ENCODE measurements around the gene CUBN.

Gene CUBN

DNA sequence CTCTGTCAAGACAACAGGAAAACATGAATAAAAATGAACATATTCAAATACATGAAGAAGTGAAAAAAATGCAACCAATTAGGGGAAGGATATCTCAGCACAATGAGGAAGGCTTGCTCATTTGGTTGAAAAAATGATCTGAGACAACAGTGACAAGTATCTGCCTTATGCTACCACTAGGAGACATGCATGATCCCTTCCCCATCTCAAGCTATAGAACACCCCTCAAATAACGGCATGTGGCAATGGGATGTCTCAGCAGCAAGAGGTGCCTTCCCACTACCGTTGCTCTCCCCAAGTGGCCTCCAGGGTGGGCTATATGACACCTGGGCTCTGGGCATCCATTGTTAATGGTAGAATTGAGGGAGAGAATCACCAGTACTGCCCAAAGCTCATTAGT lies 214.3 kb downstream of the CUBN start:
- H3K9me3 ChIP-seq (ENCODE audit: control insufficient read depth, insufficient read depth, low read depth, low read length) = no peaks in the 10 kb centered on the region
- TF ChIP-seq, protein P1, sequence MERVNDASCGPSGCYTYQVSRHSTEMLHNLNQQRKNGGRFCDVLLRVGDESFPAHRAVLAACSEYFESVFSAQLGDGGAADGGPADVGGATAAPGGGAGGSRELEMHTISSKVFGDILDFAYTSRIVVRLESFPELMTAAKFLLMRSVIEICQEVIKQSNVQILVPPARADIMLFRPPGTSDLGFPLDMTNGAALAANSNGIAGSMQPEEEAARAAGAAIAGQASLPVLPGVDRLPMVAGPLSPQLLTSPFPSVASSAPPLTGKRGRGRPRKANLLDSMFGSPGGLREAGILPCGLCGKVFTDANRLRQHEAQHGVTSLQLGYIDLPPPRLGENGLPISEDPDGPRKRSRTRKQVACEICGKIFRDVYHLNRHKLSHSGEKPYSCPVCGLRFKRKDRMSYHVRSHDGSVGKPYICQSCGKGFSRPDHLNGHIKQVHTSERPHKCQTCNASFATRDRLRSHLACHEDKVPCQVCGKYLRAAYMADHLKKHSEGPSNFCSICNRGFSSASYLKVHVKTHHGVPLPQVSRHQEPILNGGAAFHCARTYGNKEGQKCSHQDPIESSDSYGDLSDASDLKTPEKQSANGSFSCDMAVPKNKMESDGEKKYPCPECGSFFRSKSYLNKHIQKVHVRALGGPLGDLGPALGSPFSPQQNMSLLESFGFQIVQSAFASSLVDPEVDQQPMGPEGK (tag by site-specific recombination; IDR thresholded peaks at IDR 0.05) = no peak
- TF ChIP-seq ZNF266 (tag by site-specific recombination; IDR thresholded peaks at IDR 0.05; ENCODE audit: low read depth) = no peak
- no peak for TF ChIP-seq ZNF501 (tag by site-specific recombination; IDR thresholded peaks at IDR 0.05)
- no peak for TF ChIP-seq REPIN1 (tag by site-specific recombination; IDR thresholded peaks at IDR 0.05; ENCODE audit: low read depth)
- no peak for TF ChIP-seq IKZF3 (tag by site-specific recombination; IDR thresholded peaks at IDR 0.05)
- TF ChIP-seq ZBTB20 (tag by site-specific recombination; IDR thresholded peaks at IDR 0.05) = no peak
- TF ChIP-seq PRDM1 (tag by site-specific recombination; IDR thresholded peaks at IDR 0.05) = no peak
- TF ChIP-seq, protein P2, sequence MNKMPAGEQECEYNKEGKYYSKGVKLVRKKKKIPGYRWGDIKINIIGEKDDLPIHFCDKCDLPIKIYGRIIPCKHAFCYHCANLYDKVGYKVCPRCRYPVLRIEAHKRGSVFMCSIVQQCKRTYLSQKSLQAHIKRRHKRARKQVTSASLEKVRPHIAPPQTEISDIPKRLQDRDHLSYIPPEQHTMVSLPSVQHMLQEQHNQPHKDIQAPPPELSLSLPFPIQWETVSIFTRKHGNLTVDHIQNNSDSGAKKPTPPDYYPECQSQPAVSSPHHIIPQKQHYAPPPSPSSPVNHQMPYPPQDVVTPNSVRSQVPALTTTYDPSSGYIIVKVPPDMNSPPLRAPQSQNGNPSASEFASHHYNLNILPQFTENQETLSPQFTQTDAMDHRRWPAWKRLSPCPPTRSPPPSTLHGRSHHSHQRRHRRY (tag by site-specific recombination; IDR thresholded peaks at IDR 0.05) = no peak
- TF ChIP-seq HOXC10 (CRISPR knock-in tag; IDR thresholded peaks at IDR 0.05) = no peak
- TF ChIP-seq HOXA7 (CRISPR knock-in tag; IDR thresholded peaks at IDR 0.05; ENCODE audit: borderline replicate concordance) = no peak
- TF ChIP-seq ZNF19 (tag by site-specific recombination; IDR thresholded peaks at IDR 0.05; ENCODE audit: low read depth) = no peak
- no peak for TF ChIP-seq ZNF175 (tag by site-specific recombination; IDR thresholded peaks at IDR 0.05)
- no peak for TF ChIP-seq ZNF404 (tag by site-specific recombination; IDR thresholded peaks at IDR 0.05)
- ChIA-PET POLR2A (interaction anchor here (0.6 kb wide), 1 partner anchor 54 kb away, joined by 4 read pairs; no protein-coding TSS in a partner anchor), CTCF (no interaction called here)
- H3K36me3 ChIP-seq (ENCODE audit: control insufficient read depth in 2 of 2, insufficient read depth in 1 of 2, low read length in 2 of 2) = no peaks in the 10 kb centered on the region
- no peak overlapping the region for H3K4me3 ChIP-seq (ENCODE audit: low read depth, low read length)
- no peaks in the 10 kb centered on the region for H3K4me1 ChIP-seq (ENCODE audit: control insufficient read depth, insufficient read depth, low read length)
- no peak overlapping the region for H3K27ac ChIP-seq (ENCODE audit: extremely low read depth, low read depth, low read length)

DNA sequence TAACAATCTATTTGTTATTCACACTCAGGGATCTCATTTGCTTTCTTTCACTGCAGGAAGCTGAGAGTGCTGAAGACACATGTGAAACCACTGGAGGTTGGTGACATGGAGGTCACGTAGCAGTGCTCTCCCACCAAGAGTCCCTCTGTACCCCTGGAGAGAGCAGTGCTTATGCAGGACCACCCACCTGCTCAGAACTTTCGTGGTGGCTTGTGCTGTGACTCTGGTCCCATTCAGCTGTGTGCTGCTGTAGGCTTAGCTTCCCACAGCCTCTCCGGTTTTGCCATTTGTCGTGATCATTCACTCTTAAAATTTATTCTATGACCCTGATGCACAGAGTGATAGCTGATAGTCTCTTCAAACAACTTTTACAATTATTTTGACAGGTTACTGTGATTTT lies 216.3 kb downstream of the CUBN start:
- no peak for TF ChIP-seq ZNF2 (tag by site-specific recombination; IDR thresholded peaks at IDR 0.05)
- TF ChIP-seq ZNF747 (tag by site-specific recombination; IDR thresholded peaks at IDR 0.05) = no peak
- TF ChIP-seq ZNF624 (tag by site-specific recombination; IDR thresholded peaks at IDR 0.05) = no peak
- no peak for TF ChIP-seq ZNF138 (tag by site-specific recombination; IDR thresholded peaks at IDR 0.05; ENCODE audit: borderline replicate concordance)
- peak; percentile 76 for TF ChIP-seq ZIC2 (tag by site-specific recombination; IDR thresholded peaks at IDR 0.05)
- no peak for TF ChIP-seq ZNF423 (tag by site-specific recombination; IDR thresholded peaks at IDR 0.05)
- TF ChIP-seq ZNF37A (tag by site-specific recombination; IDR thresholded peaks at IDR 0.05) = no peak
- TF ChIP-seq ZNF433 (tag by site-specific recombination; IDR thresholded peaks at IDR 0.05; ENCODE audit: low read depth) = no peak
- TF ChIP-seq ZNF335 (tag by site-specific recombination; conservative IDR thresholded peaks at IDR 0.05) = no peak
- CTCF ChIA-PET = interaction anchor here (0.6 kb wide), 1 partner anchor 56 kb away, joined by 3 read pairs; no protein-coding TSS in a partner anchor

DNA sequence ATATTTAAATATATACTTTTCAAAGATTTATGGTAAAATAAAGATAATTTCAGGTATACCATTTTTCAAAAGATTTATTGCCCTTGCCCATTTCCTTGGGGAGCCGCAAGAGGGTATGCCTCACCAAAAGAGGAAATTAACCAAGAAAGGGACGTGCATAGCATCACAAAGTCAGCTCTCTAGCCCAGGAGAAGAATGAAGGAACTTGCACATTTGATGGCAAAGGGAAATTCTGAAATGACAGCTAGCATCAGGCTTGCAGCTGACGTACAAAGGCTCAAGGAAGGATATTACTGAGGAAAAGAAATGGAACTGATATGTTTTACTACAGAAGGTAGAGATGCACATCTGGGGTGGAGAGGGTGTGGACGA lies 218.8 kb downstream of the CUBN start:
- ChIA-PET POLR2A (no interaction called here), CTCF (no interaction called here)
- Histone ChIP-seq H3K36me3 (ENCODE audit: control insufficient read depth in 2 of 2, insufficient read depth in 1 of 2, low read length in 2 of 2) (no peaks in the 10 kb centered on the region), H3K9me3 (ENCODE audit: control insufficient read depth, insufficient read depth, low read depth, low read length) (no peaks in the 10 kb centered on the region), H3K4me3 (ENCODE audit: low read depth, low read length) (no peak overlapping the region), H3K4me1 (ENCODE audit: control insufficient read depth, insufficient read depth, low read length) (no peaks in the 10 kb centered on the region), H3K27ac (ENCODE audit: extremely low read depth, low read depth, low read length) (no peak overlapping the region)
- no peak for TF ChIP-seq ZNF660 (tag by site-specific recombination; IDR thresholded peaks at IDR 0.05)
- no peak for TF ChIP-seq YY2 (tag by site-specific recombination; IDR thresholded peaks at IDR 0.05)
- TF ChIP-seq, protein P3, sequence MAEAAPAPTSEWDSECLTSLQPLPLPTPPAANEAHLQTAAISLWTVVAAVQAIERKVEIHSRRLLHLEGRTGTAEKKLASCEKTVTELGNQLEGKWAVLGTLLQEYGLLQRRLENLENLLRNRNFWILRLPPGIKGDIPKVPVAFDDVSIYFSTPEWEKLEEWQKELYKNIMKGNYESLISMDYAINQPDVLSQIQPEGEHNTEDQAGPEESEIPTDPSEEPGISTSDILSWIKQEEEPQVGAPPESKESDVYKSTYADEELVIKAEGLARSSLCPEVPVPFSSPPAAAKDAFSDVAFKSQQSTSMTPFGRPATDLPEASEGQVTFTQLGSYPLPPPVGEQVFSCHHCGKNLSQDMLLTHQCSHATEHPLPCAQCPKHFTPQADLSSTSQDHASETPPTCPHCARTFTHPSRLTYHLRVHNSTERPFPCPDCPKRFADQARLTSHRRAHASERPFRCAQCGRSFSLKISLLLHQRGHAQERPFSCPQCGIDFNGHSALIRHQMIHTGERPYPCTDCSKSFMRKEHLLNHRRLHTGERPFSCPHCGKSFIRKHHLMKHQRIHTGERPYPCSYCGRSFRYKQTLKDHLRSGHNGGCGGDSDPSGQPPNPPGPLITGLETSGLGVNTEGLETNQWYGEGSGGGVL (tag by site-specific recombination; IDR thresholded peaks at IDR 0.05) = no peak
- TF ChIP-seq GLI2 (tag by site-specific recombination; IDR thresholded peaks at IDR 0.05; ENCODE audit: borderline replicate concordance, low read depth) = no peak
- TF ChIP-seq, protein P4, sequence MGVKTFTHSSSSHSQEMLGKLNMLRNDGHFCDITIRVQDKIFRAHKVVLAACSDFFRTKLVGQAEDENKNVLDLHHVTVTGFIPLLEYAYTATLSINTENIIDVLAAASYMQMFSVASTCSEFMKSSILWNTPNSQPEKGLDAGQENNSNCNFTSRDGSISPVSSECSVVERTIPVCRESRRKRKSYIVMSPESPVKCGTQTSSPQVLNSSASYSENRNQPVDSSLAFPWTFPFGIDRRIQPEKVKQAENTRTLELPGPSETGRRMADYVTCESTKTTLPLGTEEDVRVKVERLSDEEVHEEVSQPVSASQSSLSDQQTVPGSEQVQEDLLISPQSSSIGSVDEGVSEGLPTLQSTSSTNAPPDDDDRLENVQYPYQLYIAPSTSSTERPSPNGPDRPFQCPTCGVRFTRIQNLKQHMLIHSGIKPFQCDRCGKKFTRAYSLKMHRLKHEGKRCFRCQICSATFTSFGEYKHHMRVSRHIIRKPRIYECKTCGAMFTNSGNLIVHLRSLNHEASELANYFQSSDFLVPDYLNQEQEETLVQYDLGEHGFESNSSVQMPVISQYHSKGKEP (tag by site-specific recombination; IDR thresholded peaks at IDR 0.05) = no peak
- TF ChIP-seq ZNF670 (tag by site-specific recombination; IDR thresholded peaks at IDR 0.05; ENCODE audit: low read depth) = no peak

More for the DNA sequence above, 216.3 kb downstream of the CUBN start:
- POLR2A ChIA-PET = no interaction called here
- H3K4me1 ChIP-seq (ENCODE audit: control insufficient read depth, insufficient read depth, low read length) = no peaks in the 10 kb centered on the region
- H3K9me3 ChIP-seq (ENCODE audit: control insufficient read depth, insufficient read depth, low read depth, low read length) = no peaks in the 10 kb centered on the region
- no peaks in the 10 kb centered on the region for H3K36me3 ChIP-seq (ENCODE audit: control insufficient read depth in 2 of 2, insufficient read depth in 1 of 2, low read length in 2 of 2)
- H3K4me3 ChIP-seq (ENCODE audit: low read depth, low read length) = no peak overlapping the region
- no peak overlapping the region for H3K27ac ChIP-seq (ENCODE audit: extremely low read depth, low read depth, low read length)
